Measurements from ENCODE around the gene PPIL6. TPM values are rescaled to one million over a fixed set of nuclear protein-coding genes. Genes with fewer than 3 reads are reported as not detected.

Gene PPIL6
- total and polyA plus RNA-seq, 2 experiments from 2014 or later = 1.7 TPM

DNA sequence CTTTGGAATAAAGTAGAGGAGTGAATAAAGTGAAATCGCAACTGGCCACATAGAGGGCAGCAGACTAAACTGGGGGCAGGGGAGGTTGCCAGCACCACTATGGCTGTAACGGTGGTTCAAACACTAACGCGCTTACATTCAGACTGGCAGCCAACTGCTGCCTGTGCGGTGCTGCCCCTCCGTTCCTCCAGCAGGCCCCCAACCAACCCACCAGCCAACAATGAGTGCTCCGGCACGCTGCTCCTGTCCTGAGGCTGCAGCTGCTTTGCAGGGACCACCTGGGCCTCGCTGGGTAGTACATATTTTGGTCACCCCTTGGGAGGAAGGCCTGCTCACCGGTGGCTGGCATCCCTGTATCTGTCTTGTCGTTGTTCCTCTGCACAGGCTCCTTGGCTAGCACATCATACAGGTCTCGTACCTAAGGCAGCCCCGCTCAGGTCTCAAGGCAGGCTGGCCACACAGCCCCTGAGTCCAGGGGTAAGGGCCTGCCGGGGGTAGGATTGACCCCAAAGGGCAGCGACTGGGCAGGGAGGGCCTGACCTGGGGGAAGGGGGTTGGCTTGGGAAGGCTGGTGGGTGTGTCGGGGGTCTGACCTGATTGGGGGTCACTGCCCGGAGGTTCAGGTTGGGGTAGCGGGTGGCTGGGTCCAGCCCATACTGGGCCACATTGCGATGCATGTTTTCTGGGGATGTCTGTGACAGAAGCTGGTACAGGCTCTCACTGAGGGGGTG, 8.8 kb upstream of the PPIL6 start:
- no peak for ATAC-seq
- Histone ChIP-seq H3K9me2 (ENCODE audit: insufficient read depth) (no peaks in the 10 kb centered on the region), H4K20me1 (replicated peaks; ENCODE audit: insufficient read depth) (peaks cover 4% of the 10 kb centered on the region), H3F3A (replicated peaks; ENCODE audit: low read depth) (no peaks in the 10 kb centered on the region), H3K4me3 (no peak overlapping the region), H3K36me3 (ENCODE audit: insufficient read depth) (peaks cover 3% of the 10 kb centered on the region; the same call in 1 of the 2 replicates), H3K4me2 (no peak overlapping the region), H3K27me3 (ENCODE audit: insufficient read depth) (no peaks in the 10 kb centered on the region), H3K27ac (ENCODE audit: low read depth) (no peak overlapping the region), H3K79me2 (replicated peaks; ENCODE audit: insufficient read depth) (no peaks in the 10 kb centered on the region), H3K4me1 (ENCODE audit: insufficient read depth) (peaks cover 4% of the 10 kb centered on the region; the same call in 1 of the 2 replicates), H2AFZ (no peak overlapping the region)
- H3K27ac Mint-ChIP-seq = no peak overlapping the region
- H3K27me3 Mint-ChIP-seq (ENCODE audit: insufficient read depth, low read depth, poor library complexity) = peaks cover 18% of the 10 kb centered on the region
- H3K4me1 Mint-ChIP-seq = peaks cover 11% of the 10 kb centered on the region
- no peak overlapping the region for H3K4me3 Mint-ChIP-seq
- peaks cover 19% of the 10 kb centered on the region for H3K36me3 Mint-ChIP-seq (ENCODE audit: low read depth)
- TF ChIP-seq, protein P1, sequence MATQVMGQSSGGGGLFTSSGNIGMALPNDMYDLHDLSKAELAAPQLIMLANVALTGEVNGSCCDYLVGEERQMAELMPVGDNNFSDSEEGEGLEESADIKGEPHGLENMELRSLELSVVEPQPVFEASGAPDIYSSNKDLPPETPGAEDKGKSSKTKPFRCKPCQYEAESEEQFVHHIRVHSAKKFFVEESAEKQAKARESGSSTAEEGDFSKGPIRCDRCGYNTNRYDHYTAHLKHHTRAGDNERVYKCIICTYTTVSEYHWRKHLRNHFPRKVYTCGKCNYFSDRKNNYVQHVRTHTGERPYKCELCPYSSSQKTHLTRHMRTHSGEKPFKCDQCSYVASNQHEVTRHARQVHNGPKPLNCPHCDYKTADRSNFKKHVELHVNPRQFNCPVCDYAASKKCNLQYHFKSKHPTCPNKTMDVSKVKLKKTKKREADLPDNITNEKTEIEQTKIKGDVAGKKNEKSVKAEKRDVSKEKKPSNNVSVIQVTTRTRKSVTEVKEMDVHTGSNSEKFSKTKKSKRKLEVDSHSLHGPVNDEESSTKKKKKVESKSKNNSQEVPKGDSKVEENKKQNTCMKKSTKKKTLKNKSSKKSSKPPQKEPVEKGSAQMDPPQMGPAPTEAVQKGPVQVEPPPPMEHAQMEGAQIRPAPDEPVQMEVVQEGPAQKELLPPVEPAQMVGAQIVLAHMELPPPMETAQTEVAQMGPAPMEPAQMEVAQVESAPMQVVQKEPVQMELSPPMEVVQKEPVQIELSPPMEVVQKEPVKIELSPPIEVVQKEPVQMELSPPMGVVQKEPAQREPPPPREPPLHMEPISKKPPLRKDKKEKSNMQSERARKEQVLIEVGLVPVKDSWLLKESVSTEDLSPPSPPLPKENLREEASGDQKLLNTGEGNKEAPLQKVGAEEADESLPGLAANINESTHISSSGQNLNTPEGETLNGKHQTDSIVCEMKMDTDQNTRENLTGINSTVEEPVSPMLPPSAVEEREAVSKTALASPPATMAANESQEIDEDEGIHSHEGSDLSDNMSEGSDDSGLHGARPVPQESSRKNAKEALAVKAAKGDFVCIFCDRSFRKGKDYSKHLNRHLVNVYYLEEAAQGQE (IDR thresholded peaks at IDR 0.05; ENCODE audit: unreplicated experiment) = no peak
- TF ChIP-seq EZH2phosphoT487 (IDR thresholded peaks at IDR 0.05; ENCODE audit: unreplicated experiment) (no peak), ZNF462 (CRISPR knock-in tag; IDR thresholded peaks at IDR 0.05) (no peak), POLR2AphosphoS5 (IDR thresholded peaks at IDR 0.05; ENCODE audit: low read depth) (no peak), CREB1 (CRISPR knock-in tag; IDR thresholded peaks at IDR 0.05; ENCODE audit: low read depth) (no peak), ZNF331 (CRISPR knock-in tag; IDR thresholded peaks at IDR 0.05; ENCODE audit: low read depth) (no peak)
- H3K9me3 Mint-ChIP-seq = no peaks in the 10 kb centered on the region
- DNase-seq (ENCODE audit: low spot score) = no peak
